HL-60/S4 treated with retinoic acid at 250 ng/mL for 4 days and 3 days (cell line): ENCODE results near the gene ARHGAP24.
"Not testable (repeated sequence)": the region's sequence is repeated elsewhere in the genome, so short reads cannot be mapped to it uniquely, and the experiment has no call there.

Experiments used
- in situ Hi-C: fragments of 300-500 bp; cut with MboI; formaldehyde crosslinking; loops from 2 replicates; pipeline ENCODE4 v1.7.0; 2022; ENCODE audit warnings: low sequenced_read_pairs

The ARHGAP24 gene

GRCh38 chr4:85939595-85939994, 464.6 kb downstream of the ARHGAP24 start:
- in situ Hi-C loops: no loop called here

DNA sequence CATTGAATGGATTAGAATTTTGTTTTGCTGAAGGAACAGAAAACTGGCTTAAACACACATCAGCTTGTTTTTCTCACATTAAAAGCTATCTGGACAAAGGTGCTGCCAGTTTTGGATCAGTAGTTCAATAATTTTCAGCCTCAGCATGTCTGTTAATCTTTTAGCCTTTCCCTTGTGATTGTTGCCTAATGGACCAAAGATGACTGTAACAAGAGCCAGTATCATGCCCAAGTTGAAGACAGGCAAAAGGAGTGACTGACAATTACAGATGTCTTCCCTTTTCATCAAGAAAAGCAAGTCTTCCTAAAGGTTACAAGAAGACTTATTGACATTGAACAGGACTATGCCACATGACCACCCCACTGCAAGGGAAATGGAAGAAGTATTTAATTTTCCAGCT, 465.2 kb downstream of the ARHGAP24 start:
- in situ Hi-C loops: no loop called here

DNA sequence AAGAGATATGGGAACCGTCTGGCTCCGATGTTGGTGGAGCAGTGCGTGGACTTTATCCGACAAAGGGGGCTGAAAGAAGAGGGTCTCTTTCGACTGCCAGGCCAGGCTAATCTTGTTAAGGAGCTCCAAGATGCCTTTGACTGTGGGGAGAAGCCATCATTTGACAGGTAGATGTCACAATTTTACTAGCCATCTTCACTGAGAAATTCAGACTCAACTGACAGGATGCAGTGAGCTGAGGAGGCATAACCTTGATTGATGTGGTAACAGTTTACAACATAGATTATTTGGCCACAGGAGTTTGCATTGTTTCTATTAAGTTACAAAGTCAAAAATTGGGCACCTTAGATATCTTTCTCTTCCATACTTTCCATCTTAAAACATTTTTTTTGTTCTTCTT, 467.2 kb downstream of the ARHGAP24 start:
- in situ Hi-C loops: no loop called here

DNA sequence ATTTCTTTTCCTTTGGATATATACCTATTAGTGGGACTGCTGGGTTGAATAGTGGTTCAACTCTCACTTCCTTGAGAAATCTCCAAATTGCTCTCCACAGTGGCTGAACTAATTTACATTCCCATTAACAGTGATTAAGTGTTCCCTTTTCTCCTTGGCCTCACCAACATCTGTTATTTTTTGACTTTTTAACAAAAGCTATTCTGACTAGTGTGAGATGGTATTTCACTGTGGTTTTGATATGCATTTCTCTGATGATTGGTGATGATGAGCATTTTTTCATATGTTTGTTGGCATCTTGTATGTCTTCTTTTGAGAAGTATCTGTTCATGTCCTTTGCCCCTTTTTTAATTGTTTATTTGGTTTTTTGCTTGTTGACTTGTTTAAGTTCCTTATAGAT, 471.9 kb downstream of the ARHGAP24 start:
- in situ Hi-C loops: no loop called here

DNA sequence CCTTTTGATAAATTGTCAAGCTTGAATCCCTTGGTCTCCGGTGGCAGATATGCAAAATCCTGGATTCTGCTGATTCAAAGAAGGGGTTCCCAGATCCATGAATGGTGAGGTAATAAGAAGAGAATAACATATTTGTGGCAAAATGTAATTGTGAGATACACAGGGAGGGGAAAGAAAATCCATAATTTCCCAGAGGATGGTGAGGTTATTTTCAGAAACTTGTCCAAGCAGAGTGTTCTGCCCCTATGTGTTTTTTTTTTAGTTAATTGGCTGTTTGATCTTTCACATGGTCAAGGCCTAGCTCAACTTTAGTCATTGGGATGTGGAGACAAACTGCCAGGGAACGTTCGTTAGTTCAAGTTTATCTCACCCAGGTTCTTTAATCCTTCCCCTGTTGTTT, 476.1 kb downstream of the ARHGAP24 start:
- in situ Hi-C loops: no loop called here

GRCh38 chr4:85952528-85952927, 477.6 kb downstream of the ARHGAP24 start:
- in situ Hi-C loops: no loop called here

DNA sequence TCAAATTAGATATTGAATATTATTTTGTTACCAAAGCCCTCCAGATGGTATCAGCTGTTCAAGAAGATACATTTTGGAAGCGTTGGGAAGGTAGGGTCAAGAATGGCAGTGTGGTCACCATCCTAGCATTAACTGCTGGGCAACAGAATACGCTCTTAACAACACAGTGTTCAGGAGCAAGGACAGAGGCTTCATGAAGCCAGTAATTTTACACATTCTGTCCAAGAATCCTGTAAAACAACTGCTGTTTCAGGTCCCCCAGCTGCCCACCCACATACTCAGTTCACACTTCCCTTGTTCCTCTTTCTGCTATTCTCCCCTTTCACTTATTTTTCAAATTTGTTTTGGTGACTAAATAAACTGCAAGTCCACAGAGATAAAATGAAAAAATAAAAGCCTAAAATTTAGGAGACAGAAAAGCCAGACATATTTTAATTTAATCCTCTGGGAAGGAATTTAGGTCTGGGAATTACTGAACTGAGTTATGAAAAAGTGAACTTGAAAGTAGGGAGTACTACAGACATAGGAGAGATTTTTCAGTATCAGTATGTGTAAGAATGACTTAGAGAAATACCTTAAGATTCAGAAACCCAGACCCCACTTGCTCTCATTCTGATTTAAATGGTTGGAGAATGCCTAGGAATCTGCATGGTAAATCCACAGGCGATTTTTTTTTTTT, 478.2 kb downstream of the ARHGAP24 start:
- in situ Hi-C loops: no loop called here

- in situ Hi-C loops: no loop called here
Measured at GRCh38 chr4:85953651-85954018, 478.7 kb downstream of the ARHGAP24 start.

- in situ Hi-C loops: no loop called here
Measured at GRCh38 chr4:85955620-85956292, 480.8 kb downstream of the ARHGAP24 start.

DNA sequence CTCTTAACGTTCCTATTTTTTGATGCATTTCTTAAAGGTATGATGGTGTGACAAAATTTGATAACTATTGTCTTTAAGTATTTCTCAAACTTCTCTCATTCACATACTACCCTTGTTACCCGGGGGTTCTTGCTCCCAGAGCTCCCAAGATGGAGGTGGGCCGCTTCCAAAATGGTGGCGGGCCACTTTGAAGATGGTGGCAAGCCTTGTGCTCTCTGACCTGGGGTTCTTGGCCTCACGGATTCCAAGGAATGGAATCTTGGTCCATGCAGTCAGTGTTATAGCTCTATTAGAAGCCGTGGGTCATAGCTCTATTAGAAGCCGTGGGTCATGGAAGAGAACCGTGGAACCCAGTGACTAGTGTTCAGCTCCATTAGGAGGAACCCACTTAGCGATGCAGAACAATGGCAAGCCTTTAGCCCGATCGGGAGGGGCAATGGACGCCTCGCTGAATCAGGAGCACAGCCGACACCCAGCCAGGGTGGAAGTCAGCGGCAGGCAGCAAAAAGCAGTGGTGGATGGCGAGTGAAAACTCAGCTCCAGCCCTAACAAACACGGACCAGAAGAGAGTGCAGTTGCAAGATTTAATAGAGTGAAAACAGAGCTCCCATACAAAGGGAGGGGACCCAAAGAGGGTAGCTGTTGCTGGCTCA, 481.5 kb downstream of the ARHGAP24 start:
- in situ Hi-C loops: no loop called here

- in situ Hi-C loops: no loop called here
Measured at GRCh38 chr4:85961887-85962286, 486.9 kb downstream of the ARHGAP24 start.

GRCh38 chr4:85963231-85963630, 488.3 kb downstream of the ARHGAP24 start:
- in situ Hi-C loops: no loop called here

DNA sequence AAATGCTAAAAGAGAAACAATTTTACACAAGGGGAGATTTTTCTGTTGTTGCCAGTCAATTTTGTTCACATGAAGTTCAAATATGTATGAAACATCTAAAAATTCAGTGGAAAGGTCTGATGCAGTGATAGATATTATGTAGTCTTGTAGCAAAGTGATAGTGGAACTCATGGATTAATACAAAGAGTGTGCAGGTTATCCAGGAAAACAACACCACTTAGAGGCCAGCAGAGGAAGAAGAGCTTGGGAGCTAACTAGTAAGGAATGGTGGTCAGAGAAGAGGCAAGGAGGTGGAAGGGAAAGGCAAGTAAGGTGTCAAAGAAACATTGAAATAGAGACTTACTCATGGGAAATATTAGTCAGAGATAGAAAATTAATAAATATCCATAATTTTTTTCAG, 489.3 kb downstream of the ARHGAP24 start:
- in situ Hi-C loops: no loop called here

- in situ Hi-C loops: not testable (repeated sequence)
Measured at GRCh38 chr4:85965017-85965416, 490.1 kb downstream of the ARHGAP24 start.

GRCh38 chr4:85965529-85965928, 490.6 kb downstream of the ARHGAP24 start:
- in situ Hi-C loops: no loop called here

- in situ Hi-C loops: no loop called here
Measured at GRCh38 chr4:85966373-85966772, 491.4 kb downstream of the ARHGAP24 start.

DNA sequence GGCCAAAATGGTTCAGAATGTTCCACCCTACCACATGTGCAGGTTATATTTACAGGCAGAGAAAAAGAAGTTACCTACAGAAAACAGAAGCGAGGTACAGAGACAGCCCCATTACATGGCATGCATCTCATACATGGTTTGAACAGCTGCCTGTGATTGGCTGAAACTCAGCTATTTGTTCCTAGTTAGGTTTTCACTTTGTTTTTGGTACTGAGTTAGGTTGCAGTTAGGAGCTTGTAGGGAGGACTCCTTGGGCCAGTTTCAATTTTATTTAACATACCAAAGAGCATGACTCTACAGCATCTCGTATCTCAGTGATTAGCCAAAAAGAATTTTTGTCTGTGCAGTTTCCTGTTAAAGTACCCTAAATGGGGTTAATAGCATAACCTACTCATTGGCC, 492.9 kb downstream of the ARHGAP24 start:
- in situ Hi-C loops: no loop called here

GRCh38 chr4:85968945-85969819, 494.2 kb downstream of the ARHGAP24 start:
- in situ Hi-C loops: no loop called here

DNA sequence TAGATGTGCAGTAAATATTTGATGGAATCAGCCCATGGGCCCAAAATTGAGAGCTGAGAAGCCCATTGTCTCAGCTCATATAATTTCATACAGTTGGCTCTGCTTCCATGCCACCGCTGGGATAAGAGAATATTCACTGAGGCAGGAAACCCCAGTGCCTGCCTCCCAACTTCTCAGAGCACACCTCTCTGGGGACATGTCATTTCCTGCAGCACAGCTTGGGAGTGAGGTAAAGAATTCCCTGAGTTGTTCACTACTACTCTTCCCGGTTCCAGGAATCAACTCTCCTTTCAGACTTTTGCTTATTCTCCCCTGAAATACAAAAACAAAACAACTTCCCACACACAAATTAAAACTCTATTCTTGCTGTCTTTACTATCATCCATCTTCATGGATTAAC, 495.6 kb downstream of the ARHGAP24 start:
- in situ Hi-C loops: no loop called here

DNA sequence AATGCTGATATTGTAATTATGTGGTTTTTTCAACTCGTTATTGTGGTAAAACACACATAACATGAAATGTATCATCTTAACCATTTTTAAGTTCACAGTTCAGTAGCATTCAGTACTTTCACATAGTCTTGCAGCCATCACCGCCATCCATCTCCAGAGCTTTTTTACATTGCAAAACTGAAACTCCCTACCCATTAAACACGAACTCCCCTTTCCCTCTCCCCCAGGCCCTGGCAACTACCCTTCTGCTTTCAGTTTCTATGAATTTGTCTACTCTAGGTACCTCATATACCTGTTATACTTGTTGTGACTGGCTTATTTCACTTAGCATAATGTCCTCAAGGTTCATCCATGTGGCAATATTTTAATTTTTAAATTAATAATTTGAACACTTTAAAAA, 504.3 kb downstream of the ARHGAP24 start:
- in situ Hi-C loops: no loop called here

DNA sequence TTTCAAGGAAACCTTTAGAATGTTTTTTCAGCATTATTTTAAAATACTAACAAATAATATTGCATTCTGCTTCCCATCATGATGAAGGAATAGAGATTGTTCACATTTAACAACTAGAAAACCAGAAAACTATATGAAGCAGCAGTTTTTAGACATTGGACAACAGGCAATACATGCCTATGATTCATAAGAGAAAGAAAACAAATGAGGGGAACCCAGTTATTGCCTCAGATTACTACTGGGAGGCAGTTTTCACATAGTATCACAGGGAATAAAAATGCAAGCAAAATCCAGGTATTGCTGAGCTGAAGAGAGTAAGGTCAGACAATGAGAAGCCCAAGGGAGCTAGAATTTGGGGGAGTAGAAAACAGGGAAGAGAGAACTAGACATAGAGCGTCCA, 511.3 kb downstream of the ARHGAP24 start:
- in situ Hi-C loops: no loop called here
